Body of pancreas (tissue), 4 donors: ENCODE data around the gene RFC2. TPM values are rescaled to one million over a fixed set of nuclear protein-coding genes. Genes with fewer than 3 reads are reported as not detected.

Source experiments
- ATAC-seq: fragments of 150-250 bp; one replicate; pipeline ENCODE4 v1.9.1; 2016
- DNase-seq, 4 donors: peaks; one replicate each; pipeline ENCODE4 v3.0.0-alpha.2; 2019
- H3K27ac ChIP-seq, 4 donors: fragments of 200-600 bp; sonication (generic); 1 replicate in 3 of 4; 2 replicates in 1 of 4; pipeline versions ENCODE4 v1.5.1 to v1.6.1; 2016 to 2019; ENCODE audit warnings: mild to moderate bottlenecking in 1 of 4, mixed read lengths in 1 of 4, moderate library complexity in 1 of 4
- H3K27me3 ChIP-seq, 2 donors: fragments of 200-600 bp; sonication (generic); one replicate each; pipeline ENCODE4 v1.6.0; 2016; ENCODE audit warnings: mild to moderate bottlenecking in 1 of 2
- H3K36me3 ChIP-seq, 2 donors: fragments of 200-600 bp; sonication (generic); replicated peaks in 1 of 2; 2 replicates each; pipeline ENCODE4 v1.5.1; 2016; ENCODE audit warnings: low read depth in 2 of 2; ENCODE audit not compliant: insufficient read depth in 1 of 2
- H3K4me1 ChIP-seq: fragments of 200-600 bp; sonication (generic); one replicate; pipeline ENCODE4 v1.6.0; 2016
- H3K4me3 ChIP-seq, 2 donors: fragments of 200-600 bp; sonication (generic); 1 replicate in 1 of 2; 2 replicates in 1 of 2; pipeline ENCODE4 v1.5.1; 2016 to 2019
- H3K9me3 ChIP-seq, 3 donors: fragments of 200-600 bp; sonication (generic); 1 replicate in 2 of 3; 2 replicates in 1 of 3; pipeline ENCODE4 v1.5.1; 2016
- POLR2A ChIP-seq, 3 donors: fragments of 450-650 bp; IDR thresholded peaks; one replicate each; pipeline ENCODE4 v1.6.1; 2016; ENCODE audit warnings: antibody characterized with exemption in 3 of 3, mild to moderate bottlenecking in 2 of 3
- WGBS, 2 donors: methylation state at CpG; one replicate each; pipeline ENCODE4 v1.1.5; 2017; 5-methylcytosine and 5-hydroxymethylcytosine counted together
- intact Hi-C: fragments of 100-400 bp; cut with DNase I; formaldehyde crosslinking; loops from one replicate; pipeline ENCODE4 v1.15.1; 2023
- total RNA-seq, 2 donors: library from RNA; depleted of rRNA; stranded (reverse); fragments of >200 nt; gene quantifications; one replicate each; pipeline ENCODE4 v1.1.0, GENCODE V29; 2016
- TF ChIP-seq, protein P1 (sequence below), 7 experiments: fragments of 450-650 bp in 4 of 7; fragments of 200-600 bp in 3 of 7; sonication (generic) in 3 of 7; IDR thresholded peaks; one replicate each; pipeline ENCODE4 v1.5.1; 2016 to 2019; ENCODE audit warnings: antibody characterized with exemption in 7 of 7

RFC2 gene
- total RNA-seq, 2 donors from 2014 or later, result 7.9 to 10.1 TPM

GRCh38 chr7:74271742-74272141, 17.5 kb upstream of the RFC2 start:
- intact Hi-C loops, result no loop called here
- DNase-seq (no peak), ATAC-seq (no peak)
- Histone ChIP-seq H3K4me1 (no peaks in the 10 kb centered on the region), H3K9me3 (no peaks in the 10 kb centered on the region), H3K27ac (peak overlapping the region in 2 of 4 donors; percentile 51 to 61), H3K4me3 (no peak overlapping the region), H3K36me3 (no peaks in the 10 kb centered on the region), H3K27me3 (no peaks in the 10 kb centered on the region)
- 53 to 63% methylated on average over 6 of the region's 6 CpGs for WGBS, 2 donors
- TF ChIP-seq, protein P1, sequence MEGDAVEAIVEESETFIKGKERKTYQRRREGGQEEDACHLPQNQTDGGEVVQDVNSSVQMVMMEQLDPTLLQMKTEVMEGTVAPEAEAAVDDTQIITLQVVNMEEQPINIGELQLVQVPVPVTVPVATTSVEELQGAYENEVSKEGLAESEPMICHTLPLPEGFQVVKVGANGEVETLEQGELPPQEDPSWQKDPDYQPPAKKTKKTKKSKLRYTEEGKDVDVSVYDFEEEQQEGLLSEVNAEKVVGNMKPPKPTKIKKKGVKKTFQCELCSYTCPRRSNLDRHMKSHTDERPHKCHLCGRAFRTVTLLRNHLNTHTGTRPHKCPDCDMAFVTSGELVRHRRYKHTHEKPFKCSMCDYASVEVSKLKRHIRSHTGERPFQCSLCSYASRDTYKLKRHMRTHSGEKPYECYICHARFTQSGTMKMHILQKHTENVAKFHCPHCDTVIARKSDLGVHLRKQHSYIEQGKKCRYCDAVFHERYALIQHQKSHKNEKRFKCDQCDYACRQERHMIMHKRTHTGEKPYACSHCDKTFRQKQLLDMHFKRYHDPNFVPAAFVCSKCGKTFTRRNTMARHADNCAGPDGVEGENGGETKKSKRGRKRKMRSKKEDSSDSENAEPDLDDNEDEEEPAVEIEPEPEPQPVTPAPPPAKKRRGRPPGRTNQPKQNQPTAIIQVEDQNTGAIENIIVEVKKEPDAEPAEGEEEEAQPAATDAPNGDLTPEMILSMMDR (IDR thresholded peaks at IDR 0.05), result no peak
- TF ChIP-seq POLR2A (IDR thresholded peaks at IDR 0.05), result no peak

DNA sequence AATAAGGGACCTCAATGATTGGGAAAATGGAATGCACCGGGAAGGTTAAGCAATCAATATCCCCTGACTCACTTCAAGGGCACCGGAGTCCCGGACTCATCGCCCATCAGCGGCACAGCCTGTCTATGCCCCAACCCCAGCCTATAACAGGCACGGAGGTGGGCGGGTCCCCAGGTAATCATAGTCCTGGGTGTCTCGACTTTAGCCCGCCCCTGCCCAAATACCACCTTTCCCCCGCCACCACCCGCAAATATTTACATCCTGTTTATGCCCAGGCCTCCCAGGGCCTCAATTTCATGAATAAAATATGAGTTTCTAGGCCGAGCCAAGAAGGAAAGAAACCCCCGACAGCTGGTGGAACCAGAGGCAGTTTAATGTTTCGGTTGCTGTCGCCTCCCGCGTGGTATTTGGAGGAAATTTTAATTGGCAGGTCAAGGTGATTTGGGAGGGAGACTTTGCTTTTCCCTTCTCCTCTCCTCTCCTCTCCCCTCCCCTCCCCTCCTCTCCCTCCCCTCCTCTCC, 15.6 kb upstream of the RFC2 start:
- intact Hi-C loops, result no loop called here
- Histone ChIP-seq H3K36me3 (no peaks in the 10 kb centered on the region), H3K27me3 (no peaks in the 10 kb centered on the region), H3K4me1 (no peaks in the 10 kb centered on the region), H3K9me3 (no peaks in the 10 kb centered on the region), H3K27ac (peak overlapping the region in 3 of 4 donors; percentile 61 to 85 (median 76)), H3K4me3 (peak overlapping the region; percentile 19 to 32)
- DNase-seq, result peak; percentile 71 to 79 (median 75)
- 0 to 1% methylated on average over 17 of the region's 17 CpGs for WGBS, 2 donors
- TF ChIP-seq, protein P1 (IDR thresholded peaks at IDR 0.05), result no peak
- peak in 1 of 3 donors; percentile 33 for TF ChIP-seq POLR2A (IDR thresholded peaks at IDR 0.05)
- ATAC-seq, result peak; percentile 88

- intact Hi-C loops, result no loop called here
Measured at GRCh38 chr7:74267756-74268565, 13.8 kb upstream of the RFC2 start.

DNA sequence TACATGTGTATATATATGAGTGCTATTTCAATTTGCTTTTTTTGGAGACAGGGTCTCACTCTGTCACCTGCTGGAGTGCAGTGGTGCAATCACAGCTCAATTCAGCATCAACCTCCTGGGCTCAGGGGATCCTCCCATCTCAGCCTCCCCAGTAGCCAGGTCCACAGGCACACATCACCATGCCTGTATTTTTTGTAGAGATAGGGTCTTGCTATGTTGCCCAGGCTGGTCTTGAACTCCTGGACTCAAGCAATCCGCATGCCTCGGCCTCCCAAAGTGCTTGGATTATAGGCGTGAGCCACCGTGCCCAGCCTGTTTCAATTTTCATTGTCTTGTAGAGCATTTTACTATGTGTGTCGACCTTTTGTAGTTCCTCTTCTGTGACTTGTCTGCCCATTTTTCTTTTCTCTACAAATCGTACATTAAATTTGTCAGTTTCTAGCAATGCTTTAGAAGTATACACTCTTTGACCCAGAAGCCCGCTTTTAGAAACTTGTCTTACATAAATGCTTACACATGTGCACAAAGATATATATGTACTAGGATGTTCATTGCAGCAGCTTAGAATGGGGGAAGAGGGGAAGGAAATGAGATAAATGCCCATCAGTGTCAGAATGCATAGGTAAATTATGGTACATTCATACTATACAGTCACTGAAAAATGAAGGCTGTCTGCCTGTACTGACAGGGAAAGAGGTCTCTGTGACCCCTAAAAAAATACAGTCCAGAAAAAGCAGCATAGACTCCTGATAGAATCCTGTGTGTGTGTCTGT, 12.2 kb upstream of the RFC2 start:
- no peak for TF ChIP-seq POLR2A (IDR thresholded peaks at IDR 0.05)
- TF ChIP-seq, protein P1 (IDR thresholded peaks at IDR 0.05), result no peak
- no peak for ATAC-seq
- no peaks in the 10 kb centered on the region for H3K9me3 ChIP-seq
- WGBS, 2 donors, result 62 to 82% methylated on average over 7 of the region's 7 CpGs
- no peaks in the 10 kb centered on the region for H3K27me3 ChIP-seq
- H3K4me3 ChIP-seq, result no peak overlapping the region
- H3K36me3 ChIP-seq, result no peaks in the 10 kb centered on the region
- DNase-seq, result no peak
- H3K4me1 ChIP-seq, result no peaks in the 10 kb centered on the region
- intact Hi-C loops, result no loop called here
- H3K27ac ChIP-seq, result no peak overlapping the region

More at GRCh38 chr7:74267756-74268565, 13.8 kb upstream of the RFC2 start:
- no peaks in the 10 kb centered on the region for H3K4me1 ChIP-seq
- TF ChIP-seq, protein P1 (IDR thresholded peaks at IDR 0.05), result no peak
- no peak for TF ChIP-seq POLR2A (IDR thresholded peaks at IDR 0.05)
- DNase-seq (no peak), ATAC-seq (no peak)
- H3K27ac ChIP-seq, result no peak overlapping the region
- H3K27me3 ChIP-seq, result no peaks in the 10 kb centered on the region
- H3K9me3 ChIP-seq, result no peaks in the 10 kb centered on the region
- 74 to 79% methylated on average over 13 of the region's 13 CpGs for WGBS, 2 donors
- no peak overlapping the region for H3K4me3 ChIP-seq
- H3K36me3 ChIP-seq, result no peaks in the 10 kb centered on the region
